Activated CD8-positive, alpha-beta memory T cell treated with anti-CD3 and anti-CD28 coated beads for 48 hours (primary cell): ENCODE results near the gene SUSD2.
"Not testable (repeated sequence)": the region's sequence is repeated elsewhere in the genome, so short reads cannot be mapped to it uniquely, and the experiment has no call there.

Experiments
- DNase-seq, 3 experiments: peaks; one replicate each; pipeline ENCODE4 v3.0.0-alpha.2; 2020; ENCODE audit warnings: low read depth in 2 of 3, low spot score in 2 of 3

SUSD2 gene

DNA sequence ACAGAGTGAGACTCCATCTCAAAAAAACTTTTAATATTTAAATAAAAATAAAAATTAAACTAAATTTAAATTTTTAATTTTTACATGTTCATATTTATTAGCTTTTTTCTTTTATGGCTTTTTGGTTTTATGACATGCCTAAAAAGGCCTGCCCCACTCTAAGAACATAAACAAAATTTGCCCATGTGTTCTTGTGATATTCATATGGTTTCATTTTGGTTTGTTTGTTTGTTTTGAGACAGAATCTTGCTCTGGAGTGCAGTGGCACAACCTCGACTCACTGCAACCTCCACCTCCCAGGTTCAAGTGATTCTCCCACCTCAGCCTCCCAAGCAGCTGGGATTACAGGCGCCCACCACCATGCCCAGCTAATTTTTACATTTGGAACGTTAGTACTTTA, 27.7 kb downstream of the SUSD2 start:
- DNase-seq: no peak

DNA sequence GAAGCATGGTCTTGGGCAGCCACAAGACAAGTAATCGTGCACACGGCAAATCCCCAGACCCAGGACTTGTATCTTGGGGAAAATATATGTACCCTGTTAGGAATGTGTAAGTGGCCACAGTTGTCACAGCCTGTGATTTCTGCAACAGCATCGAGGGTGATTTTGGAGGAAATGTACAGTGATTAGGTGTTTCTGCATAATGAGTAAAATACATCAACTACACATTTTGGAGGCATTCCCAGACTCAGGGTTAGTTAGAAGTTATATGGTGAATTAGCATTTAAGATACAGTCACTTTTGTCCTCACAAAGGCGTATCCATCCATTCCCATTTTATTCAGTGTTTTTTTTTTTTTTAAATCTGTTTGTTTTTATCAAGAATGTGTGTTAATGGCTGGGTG, 28.4 kb downstream of the SUSD2 start:
- DNase-seq: no peak

- not testable (repeated sequence) for DNase-seq
Measured at GRCh38 chr22:24210409-24210808, 29.1 kb downstream of the SUSD2 start.

- not testable (repeated sequence) for DNase-seq
Measured at GRCh38 chr22:24211716-24212115, 30.4 kb downstream of the SUSD2 start.

GRCh38 chr22:24213111-24213510, 31.8 kb downstream of the SUSD2 start:
- not testable (repeated sequence) for DNase-seq

DNA sequence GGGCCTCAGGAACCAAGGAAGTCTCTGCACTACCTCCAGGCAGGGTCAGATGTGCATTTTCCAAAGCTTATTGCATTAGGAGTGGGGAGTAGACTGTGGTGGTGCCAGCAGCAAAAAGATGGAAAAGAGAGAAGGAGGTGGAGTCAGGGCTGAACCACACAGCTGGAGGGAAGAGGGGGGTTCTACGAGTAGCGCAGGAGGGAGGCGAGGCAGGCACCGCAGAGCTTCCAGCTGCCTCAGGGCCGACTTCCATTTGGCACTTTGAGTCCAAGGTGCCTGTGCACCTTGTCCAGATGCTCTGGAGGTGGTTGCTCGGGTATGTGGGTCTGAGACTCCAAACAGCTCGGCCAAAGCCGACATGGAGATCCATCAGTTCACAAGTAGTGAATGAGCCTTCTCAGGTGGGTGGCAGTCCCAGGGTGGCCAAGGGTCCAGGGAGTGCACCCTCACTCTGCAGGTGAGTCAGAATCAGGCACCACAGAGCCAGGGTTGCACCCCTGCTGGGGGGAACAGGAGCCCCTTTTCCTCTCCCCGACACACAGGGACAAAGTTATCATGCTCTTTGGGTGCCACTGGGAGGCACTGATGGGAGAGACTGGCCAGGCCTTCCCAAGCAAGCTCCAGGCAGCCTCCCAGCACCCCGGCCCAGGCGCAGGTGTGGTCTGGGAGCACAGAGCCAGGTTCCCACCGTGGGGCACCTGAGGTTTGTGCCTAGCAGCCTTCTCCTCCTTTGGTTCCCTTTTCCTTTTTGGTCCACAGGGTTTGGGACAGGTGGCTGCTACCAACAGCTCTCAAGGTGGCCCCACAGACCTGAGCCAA, 33.4 kb downstream of the SUSD2 start:
- no peak for DNase-seq

DNA sequence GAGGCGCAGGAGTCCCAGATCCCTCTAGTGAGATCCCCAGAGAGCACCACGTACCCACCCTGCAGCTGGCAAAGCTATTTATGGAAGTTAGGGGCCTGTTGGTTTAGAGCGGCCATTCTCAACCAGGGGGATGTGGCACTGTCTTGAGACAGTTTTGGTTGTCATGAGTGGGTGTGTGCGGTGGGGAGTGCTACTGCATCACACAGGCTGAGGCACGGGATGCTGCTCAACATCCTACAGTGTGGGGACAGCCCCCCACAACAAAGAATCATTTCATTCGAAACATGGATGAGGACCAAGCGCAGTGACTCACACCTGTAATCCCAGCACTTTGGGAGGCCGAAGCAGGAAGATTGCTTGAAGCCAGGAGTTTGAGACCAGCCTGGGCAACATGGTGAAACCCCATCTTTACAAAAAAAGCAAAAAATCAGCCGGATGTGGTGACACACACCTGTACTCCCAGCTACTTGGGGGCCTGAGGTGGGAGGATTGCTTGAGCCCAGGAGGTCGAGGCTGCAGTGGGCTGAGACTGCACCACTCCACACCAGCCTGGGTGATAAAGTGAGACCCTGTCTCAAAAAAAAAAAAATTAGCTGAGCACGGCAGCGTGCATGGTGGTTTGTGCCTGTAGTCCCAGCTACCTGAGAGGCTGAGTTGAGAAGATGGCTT, 35.4 kb downstream of the SUSD2 start:
- no peak for DNase-seq

GRCh38 chr22:24217384-24217783, 36.1 kb downstream of the SUSD2 start:
- no peak for DNase-seq

- no peak for DNase-seq
Measured at GRCh38 chr22:24219750-24220149, 38.5 kb downstream of the SUSD2 start.

- DNase-seq: no peak
Measured at GRCh38 chr22:24224468-24224867, 43.2 kb downstream of the SUSD2 start.

- DNase-seq: no peak
Measured at GRCh38 chr22:24225044-24225601, 43.8 kb downstream of the SUSD2 start.

DNA sequence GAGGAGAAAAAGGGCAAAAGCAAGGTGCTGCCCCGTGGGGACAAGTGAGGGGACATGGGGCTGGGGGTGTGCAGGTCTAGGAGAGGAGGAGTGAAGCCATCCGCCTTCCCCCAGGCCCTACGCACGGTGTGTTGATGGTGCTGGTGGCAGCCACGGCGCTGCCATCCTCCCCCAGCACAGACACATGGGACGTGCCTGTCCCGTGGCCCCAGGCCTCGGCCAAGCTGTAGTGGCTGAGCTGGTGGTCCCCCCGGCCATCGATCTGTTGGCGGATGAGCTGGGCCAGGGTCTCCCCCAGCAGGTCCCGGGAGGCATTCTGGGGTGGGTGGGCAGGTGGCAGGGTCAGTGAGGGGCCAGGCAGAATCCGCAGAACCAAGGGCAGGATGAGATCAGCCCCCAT, 44.7 kb downstream of the SUSD2 start:
- DNase-seq: no peak

- peak in 2 of 3 experiments; percentile 66 to 70 for DNase-seq
Measured at GRCh38 chr22:24230911-24231656, 49.8 kb downstream of the SUSD2 start.

- no peak for DNase-seq
Measured at GRCh38 chr22:24231706-24232105, 50.4 kb downstream of the SUSD2 start.

DNA sequence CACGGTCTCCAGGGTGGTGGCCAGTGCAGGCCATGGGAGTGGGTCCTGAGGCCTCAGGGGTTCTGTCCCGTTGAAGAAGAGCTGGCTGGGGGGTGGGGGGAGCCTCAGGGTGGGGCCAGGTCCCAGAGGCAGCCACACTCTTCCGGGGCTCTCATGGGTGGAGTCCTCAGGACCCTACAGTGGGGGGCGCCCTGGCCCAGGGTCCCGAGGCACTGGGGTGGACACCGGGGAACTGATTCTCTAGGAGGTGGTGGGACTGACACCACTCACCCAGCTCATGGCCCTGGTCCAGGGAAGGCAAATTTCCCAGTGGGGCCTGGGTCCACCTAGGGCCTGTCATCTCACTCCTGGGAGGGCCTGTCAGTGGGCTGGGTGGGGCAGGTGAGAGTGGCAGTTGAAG, 50.8 kb downstream of the SUSD2 start:
- no peak for DNase-seq

DNA sequence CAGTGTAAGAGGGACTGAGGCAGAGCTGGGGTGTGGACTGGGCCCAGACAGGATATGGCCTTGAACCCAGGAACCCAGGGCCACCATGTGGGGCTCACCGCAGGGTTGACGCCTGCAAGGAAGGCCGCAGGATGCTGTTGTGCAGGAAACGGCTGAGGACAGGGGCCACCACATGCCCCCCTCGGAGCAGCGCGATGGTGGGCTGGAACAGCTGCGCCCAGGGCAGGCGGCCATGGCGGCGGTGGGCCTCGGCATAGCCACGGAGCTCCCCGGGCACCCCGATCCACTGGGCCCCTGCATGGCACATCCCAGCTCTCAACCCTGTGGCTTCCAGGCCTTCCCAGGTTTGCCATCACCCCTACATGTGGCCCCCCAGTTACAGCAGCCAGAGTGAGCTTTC, 51.4 kb downstream of the SUSD2 start:
- no peak for DNase-seq

- DNase-seq: no peak
Measured at GRCh38 chr22:24233235-24233634, 51.9 kb downstream of the SUSD2 start.

DNA sequence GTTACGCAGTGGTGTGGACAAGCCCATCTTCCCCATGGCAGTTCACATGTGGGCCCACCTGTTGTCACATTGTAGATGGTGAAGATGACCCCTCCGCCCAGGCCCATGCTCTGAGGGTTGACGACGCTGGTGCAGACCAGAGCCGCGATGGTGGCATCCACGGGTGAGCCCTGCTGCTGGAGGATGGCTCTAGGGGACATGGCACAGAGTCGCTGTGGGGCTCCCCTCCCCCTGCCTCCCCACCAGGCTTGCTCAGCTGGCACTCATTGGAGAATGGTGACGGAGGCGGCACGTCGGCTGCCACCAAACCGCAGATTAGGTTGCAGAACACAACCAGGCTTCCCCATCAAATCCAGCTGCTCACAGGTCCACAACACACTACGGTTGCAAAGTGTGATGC, 52.5 kb downstream of the SUSD2 start:
- DNase-seq: no peak

DNA sequence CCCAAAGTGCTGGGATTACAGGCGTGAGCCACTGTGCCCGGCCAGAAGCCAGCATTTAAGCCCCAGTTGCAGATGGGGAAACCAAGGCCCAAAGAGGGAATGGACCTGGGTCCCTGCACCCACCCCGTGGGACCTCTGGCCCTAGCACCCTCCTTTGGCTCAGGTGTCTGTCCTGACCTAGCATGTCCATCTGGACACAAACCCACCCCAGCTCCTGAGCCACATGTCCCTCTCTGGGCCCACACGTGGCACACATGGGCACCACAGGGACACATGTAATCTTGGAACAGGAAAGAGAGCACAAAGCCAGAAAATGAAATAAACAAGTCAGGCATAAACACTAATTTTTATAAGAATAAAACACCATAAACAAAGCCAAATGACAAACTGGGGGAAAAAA, 54.0 kb downstream of the SUSD2 start:
- no peak for DNase-seq

GRCh38 chr22:24236656-24237055, 55.4 kb downstream of the SUSD2 start:
- DNase-seq: no peak

GRCh38 chr22:24238101-24238694, 56.9 kb downstream of the SUSD2 start:
- not testable (repeated sequence) for DNase-seq
